Bone marrow (tissue), 2 donors: ENCODE results near the gene UTRN.

Experiments
- DNase-seq, 2 donors: peaks; one replicate each; lab custom pipeline; 2025; lab: John Stamatoyannopoulos, UW

The UTRN gene

DNA sequence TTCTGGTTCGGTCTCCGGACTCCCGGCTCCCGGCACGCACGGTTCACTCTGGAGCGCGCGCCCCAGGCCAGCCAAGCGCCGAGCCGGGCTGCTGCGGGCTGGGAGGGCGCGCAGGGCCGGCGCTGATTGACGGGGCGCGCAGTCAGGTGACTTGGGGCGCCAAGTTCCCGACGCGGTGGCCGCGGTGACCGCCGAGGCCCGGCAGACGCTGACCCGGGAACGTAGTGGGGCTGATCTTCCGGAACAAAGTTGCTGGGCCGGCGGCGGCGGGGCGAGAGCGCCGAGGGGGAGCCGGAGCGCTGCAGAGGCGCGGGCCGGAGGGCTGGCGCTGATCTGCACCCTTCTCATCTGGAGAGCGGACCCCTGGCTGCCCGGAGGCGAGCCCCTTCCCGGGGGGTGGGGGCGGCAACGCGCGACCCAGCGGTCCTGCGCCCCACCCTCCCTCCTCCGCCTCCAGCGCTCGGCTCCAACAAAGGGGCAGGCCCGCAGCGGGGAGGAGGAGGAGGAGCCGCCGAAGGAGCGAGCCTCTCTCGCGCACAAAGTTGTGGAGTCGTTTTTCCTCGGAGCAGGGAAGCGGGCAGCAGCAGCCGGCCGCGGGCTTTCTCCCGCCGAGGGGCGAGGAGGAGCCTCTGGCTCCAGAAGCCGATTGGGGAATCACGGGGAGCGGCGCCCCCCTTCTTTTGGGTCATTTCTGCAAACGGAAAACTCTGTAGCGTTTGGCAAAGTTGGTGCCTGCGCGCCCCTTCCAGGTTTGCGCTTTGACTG lies at the start of gene UTRN:
Gene UTRN, plus strand, starts transcription at position 553 of the 765 bp plus-strand sequence. CDS start 6,494 bp downstream, outside the sequence.
- peak; percentile 64 to 80 for DNase-seq

DNA sequence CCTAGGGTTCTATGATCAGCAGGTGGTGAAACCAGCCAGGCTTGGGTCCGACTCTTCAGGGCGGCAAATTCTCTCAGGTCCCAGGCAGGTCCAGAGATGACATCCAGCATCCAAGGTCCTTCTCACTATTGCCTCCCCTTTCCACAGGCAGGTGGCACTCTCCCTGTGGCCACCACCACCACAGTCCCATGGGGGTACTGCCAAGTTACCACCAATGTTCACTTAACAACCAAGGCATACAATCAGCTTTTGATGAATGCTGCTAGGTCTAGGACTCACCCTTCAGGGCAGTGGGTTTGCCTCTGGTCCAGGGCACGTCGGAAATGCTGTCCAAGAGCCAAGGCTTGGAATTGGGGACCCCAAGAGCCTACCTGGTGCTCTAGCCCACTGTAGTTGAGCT lies 40.4 kb upstream of the UTRN start:
- no peak for DNase-seq

DNA sequence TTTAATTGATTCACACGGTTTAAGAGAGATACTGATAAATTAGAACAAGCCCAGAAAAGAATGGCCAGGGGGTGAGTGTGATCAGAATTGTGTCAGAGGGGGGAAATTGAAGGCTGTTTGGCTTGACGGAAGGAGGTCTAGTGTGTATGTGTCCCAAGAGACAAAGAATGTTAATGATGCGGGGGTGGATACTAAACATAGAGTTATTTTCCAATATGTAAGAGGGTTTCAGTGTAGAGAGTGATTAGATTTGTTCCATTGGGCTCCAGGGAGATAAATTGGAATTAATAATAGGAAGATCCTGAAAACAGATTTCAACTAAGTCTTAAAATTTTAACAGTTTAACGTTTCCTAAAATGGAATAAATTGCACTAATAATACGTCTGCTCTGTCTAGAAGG lies 38.1 kb upstream of the UTRN start:
- DNase-seq, result no peak

DNA sequence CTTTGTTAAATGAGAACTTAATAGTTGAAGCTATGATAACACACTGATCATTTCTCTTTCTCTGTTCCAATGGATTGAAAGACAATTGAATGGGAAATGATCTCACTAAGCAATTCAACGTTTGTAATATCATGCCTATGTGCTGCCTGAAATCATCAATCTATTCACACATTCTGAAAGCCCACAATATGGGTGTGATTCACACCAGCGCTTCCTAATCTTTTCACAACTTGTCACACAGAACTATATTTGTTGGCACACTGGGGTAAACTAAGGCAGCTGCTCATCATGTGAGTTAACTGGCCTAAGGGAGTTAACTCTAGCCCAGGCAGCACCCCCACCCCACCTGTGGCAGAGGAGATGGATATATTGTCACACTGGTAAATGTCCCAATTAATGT lies 37.1 kb upstream of the UTRN start:
- DNase-seq, result no peak

DNA sequence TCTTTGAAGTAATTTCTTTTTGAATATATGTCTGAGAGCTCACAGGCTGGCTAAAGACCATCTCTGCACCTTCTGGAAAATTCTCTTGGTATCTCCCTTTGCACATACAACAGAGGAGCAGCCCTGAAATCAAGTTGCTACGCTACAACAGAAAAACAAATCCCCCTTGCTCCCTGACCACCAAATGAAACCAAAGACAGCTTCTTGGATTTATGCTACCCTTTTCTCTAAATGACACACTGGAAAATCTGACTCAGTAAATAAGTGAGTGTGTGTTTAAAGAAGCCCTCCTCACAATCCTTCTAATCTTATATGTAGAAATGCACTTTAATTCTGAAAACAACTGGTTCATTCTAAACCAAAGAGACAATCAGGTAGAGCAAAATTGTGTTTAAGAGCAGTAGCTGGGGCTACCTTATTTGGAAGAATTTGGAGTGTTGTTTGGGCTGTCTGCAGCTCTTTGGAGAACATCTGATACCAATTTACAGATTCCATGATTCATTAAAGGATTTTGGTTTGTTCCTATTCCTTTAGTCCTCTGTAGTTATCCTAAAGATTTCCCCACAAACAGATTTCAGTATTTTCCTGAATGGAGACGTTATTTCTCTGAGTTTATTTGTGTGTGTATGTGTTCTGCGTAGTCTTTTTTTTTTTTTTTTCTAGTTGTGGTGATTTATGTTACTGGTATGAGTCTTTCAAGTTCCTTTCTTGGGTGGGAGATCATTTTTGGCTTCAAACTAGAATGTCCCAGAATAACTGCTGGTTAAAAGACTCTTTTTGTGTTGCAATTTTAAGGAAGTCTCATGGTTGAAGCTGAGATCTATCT lies 36.4 kb upstream of the UTRN start:
- DNase-seq, result no peak

DNA sequence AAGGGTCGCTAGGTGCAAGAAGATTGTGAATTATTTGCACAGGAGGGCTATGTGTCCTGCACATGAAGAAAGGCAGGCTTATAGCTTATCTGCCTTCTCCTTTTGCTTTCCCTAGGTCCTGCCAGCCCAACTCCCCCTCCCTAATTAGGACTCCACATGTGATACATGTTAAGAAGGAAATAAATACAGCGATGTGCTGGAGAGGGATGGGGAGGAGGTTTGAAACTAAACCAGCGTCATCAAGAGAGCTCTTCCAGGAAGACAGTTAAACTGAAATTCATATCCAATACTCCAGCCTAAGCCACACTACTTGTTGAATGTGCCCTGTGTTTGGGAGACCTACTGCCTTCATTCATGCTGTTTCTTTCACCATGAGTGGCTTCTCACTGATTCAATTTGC lies 34.9 kb upstream of the UTRN start:
- no peak for DNase-seq

DNA sequence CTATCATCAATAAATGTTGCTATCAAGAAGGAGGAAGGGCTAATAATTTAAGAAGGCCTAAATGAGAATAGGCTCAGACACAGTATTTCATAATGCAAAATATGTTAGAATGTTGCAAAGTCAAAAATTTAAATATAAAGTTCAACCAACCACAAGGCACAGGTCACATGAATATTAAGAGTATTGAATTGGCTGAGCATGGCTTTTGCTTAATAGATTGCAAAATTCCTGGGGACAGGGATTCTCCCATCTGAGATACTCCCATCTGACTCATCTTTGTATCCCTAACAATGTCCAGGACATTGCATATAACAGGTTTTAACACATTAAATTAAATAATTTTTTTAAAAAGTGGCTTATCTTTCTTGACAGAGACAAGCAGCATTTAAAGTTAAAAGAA lies 32.9 kb upstream of the UTRN start:
- DNase-seq, result no peak

DNA sequence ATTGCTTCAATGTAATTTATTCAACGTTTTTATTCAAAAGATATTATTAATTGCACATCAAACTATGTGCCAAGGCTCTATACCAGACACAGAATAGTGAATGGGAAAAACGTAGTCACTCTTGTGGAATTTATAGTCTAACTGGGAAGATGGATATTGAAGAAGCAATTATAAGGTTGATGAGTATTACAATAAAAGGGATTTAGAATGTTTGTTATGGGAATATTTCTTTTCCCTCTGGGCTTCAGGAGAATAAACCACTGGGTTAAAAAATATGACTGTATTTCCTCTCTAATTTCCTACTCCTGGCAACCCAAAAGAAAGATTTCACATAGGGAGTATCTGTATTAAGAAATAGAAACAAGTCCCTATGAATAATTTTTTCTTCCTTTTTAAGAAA lies 25.1 kb upstream of the UTRN start:
- no peak for DNase-seq

DNA sequence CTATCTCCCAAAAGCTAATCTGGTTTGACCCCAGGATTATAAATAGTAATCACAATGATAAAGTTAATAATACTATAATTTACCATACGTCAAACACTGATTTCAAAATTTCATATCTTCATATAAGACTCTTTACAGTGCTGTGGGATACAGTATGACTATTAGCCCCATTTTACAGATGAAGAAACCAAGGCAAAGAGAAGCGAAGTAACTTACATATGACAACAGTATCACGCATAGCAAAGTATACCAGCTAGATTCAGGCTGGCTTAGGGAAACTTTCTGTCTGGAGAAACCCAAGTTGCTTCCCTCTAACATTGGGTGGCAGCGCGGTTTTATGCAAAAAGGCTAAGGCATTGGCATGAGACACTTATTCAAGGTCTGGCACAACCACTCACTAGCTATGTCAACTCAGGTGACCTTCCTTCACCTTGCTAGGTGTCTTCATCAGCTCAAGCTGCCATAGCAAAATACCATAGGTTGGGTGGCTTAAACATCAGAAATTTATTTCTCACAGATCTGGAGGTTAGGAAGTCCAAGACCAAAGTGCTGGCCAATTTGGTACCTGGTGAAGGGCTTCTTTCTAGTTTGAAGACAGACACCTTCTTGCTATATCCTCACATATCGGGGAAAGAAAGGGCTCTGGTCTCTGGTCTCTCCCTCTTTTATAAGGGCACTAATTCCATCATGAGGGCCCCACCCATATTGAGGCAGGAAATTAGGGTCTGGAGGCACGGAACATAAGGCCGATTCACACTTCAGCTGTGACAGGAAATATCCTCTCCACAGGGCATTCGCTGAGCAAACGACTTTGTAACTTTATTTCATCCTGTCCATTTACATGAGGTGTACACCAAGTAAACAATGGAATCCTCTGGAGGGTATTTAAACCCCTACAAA lies 22.4 kb upstream of the UTRN start:
- no peak for DNase-seq

DNA sequence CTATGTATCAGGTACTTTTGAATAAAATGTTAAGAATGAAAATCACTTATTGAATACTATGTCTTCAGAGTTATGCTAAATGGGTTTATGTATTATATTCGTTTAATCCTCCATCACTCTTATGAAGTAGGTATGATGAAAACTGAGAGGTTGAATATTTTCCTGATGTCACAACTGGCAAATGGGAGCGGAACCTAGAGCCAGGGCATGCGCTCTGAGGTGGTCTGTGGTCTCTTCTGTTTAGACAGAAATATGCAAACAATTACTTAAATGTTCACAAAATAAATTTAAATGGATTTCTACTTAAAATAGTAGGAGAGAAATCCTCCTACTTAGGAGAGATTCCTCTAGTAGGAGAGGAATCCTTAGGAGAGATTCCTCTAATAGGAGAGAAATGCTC lies 21.3 kb upstream of the UTRN start:
- DNase-seq, result no peak

DNA sequence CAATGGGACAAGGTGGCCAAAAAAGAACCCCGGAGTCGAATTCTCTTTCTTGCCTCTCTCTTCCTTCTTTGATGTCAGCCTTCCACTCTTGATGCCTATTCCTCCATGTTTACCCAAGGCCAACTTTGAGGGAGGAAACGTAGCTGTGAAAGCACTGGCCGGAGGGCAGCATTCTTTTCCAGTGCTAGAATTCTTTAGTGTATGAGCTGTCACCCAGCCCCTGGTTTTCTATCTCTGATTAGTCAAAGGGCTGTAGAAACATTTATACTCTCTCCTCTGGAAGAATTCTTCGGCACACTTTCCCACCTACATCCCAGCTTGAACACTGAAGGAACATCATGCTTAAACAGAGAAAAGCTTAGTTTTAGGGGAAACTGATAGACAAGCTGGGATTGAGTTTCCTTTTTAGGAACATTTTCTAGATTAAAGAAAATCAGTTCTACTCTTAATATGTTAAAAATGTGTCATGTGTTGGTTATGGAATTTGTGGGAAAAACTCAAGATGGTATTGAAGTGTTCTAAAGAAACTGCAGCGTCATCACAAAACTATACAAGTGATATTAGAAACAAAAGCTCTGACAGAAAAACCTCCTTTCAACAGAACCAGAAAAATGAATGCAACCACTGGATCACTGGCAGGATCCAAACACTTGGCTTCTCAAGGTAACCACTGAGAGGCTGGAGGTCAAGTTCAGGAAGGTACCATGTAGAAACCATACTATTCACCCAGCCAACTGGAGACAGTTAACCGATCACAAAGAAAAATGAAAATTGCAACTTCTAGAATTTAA lies 20.7 kb upstream of the UTRN start:
- DNase-seq, result no peak

DNA sequence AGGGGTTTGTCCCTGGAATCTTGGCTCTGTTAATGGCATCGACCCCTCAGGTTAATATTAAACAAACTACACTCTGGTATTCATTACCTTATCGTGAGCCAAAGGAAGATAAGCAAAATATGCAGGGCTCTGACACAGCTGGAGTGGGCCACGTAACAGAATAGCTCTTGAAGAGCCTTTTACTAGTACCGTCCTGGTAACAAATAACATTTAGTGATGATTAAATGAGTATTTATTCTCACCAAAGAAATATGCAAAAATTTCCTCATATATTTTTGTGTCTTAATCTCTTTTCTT lies 20.1 kb upstream of the UTRN start:
- DNase-seq, result no peak

DNA sequence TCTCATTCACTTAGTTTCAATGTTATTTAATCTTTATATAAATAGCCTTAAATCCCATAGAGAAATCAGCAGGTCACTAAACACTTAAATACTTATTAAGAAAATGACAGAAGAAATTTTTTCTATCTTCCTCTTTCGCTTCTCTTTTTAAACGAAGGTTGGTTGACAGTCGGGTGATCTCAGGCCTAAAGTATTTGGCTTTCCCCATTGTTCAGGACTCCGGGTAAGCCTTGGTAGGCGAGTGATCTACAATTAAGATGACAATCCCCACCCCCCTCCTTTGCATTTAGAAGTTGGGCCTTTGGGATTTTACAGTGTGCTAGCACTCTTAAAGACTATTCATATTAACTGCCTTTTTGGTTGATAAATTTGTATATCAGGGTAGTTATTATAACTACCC lies 19.7 kb upstream of the UTRN start:
- no peak for DNase-seq

DNA sequence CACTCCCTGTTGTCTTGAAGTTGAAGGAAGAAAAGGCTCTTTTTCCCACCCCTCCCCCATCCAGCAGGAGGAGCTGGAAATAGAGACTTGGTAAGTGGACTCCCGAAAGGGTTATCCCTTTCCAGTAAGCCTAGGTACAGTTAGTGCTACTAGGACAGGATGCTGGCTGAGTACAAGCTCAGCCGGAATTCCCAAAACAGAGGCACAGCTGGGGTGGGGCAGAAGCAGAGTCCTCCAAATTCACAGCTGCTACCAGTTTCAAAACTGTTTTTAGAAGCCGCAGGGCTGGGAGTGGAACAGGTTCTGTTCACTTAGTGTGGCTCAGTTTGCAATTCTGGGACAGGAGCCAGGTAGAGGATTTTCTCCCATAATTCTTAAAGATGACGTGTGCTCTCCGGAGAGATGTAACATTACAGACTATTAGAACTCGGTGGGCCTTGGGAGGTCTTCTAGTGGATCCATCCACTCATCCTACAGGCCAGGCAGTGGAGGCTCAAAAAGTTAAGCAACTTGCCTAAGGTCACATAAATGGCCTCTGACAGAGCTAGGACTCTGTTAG lies 19.0 kb upstream of the UTRN start:
- no peak for DNase-seq

DNA sequence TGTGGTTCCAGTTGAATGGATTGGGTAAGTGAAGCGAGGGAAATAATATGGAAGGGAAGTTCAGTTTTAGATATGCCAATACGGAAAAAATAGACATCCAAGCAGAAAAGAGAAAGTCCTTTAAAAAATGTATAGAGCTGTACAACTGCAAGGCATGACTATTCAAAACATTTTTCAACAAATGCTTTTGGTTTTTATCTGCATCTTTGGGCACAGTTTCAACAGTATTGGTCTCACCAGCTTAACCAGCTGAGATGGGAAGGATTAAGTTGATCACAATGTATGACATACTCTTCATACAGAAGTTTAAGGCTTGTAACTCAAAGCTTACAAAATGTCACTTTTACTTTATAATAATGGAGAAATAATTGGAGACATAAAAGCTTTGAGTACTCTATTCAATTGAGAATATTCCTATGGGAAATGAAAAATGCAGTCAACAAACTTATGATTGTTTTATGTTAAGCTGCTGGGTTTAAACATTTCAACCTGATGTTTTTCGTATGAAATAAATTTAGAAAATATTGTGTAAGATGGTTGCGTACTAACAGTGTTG lies 16.3 kb upstream of the UTRN start:
- DNase-seq, result no peak

DNA sequence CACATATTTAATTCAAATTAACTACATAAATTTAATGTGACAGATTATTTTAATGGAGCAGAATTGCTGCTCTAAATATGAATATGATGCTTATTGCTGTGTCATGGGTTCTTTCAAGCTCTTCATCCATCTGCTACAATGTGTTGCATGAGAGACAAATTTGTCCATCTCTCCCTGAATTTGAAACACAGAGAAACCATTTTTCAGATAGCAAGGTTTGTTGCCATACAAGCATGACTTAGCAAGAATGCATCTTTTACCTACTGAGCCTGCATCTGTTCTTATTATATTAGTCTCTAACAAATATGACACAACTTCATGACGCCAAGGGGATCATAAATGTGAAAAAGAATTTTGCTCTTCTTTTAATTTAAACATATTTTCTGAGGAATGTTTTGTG lies 8.0 kb upstream of the UTRN start:
- DNase-seq, result no peak

DNA sequence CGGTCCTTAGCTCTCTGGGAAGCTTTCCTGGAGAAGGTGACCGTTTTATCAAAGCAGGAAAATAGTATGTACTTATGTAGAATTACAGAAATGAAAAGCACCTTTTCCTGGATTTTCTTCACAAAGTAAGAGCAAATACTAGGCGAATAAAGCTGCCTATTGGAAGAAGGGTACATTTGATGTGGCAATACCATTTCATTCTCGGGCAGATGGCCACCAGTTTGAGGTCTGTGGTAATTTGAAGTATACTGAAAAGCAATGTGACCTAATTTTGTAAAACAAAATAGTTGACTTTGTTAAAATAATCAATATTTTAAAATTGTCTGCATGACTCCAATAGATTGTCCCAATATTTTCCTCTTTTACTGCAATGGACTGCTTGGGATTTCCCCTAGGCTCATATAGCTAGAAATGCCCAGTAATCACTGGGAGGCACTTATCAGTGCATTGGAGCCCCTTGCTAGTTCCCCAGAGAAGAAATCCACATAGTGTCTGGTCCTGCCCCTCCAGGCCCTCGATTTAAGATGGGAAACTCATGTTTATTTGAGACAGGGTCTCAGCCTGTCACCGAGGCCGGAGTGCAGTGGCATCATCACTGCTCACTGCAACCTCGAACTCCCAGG lies 7.4 kb upstream of the UTRN start:
- no peak for DNase-seq

DNA sequence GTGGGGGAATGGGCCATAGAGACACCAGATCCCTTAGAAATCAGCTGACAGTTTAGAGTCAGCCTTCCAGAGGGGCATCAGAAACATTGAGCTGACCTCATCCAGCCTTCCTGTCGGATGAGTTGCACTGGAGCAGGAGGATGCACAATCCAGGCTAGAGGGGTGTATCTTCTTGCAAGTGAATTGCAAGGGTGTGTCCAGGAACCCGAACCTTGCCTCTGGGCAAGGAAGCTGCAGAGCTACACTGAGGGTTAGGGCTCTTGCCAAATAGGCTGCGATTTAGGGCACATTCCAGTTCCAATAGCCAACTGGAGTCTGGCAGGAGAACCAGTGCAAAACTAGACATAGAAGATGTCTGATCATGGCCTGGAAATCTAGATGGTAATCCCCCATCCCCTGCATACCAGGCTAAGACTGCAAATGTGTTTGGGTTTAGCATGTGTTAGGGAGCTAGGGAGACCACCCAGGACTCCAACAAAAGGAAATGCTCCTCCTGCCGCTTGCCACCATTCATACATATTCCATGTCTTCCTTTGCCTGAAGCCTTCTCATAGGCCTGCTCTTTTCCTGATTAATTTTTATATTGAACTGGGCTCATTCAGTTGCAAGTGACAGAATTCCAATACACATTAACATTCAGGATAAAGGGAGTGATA lies 6.3 kb upstream of the UTRN start:
- no peak for DNase-seq

DNA sequence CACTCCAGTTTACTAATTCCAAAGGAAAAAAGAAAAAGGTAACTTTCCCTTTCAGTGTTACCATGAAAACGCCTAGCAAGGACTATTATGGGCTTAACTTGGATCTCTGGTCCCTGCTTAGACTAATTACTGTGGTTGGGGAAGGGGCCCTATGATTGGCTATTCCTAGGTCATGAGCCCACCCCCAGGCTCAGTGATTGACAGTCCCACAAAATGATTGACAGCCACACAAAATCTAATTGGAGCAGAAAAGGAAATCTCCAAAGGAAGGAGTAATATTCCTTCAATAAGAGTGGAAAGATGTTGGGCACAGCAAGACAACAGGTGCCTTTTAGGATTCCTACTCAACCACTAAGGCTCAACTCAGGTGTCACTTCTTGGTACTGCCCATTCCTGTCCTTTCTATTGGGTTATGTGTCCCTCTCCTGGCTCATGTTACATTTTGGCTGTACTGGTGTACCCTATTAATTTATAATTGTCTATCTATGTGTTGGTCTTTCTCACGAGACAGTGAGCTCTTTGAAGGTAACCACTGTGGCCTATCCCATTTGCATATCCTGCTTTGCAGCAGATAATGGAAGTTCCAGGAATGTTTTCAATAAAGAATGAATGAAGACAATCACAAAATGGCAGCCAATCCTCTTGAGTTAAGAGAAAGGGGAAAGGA lies 5.5 kb upstream of the UTRN start:
- no peak for DNase-seq
